GM12875 (cell line): ENCODE data around the gene CTSZ.

ENCODE experiments used
- H3K4me3 ChIP-seq: one replicate; pipeline ENCODE4 v1.5.1; 2011; ENCODE audit warnings: low read depth, low read length, control low read depth
- TF ChIP-seq, protein P1 (sequence below): IDR thresholded peaks from 2 replicates; pipeline ENCODE4 v1.5.1; 2011; ENCODE audit warnings: low read depth, mild to moderate bottlenecking, control low read depth, inconsistent platforms, low read length, moderate library complexity, borderline replicate concordance; ENCODE audit not compliant: insufficient read depth

CTSZ gene

DNA sequence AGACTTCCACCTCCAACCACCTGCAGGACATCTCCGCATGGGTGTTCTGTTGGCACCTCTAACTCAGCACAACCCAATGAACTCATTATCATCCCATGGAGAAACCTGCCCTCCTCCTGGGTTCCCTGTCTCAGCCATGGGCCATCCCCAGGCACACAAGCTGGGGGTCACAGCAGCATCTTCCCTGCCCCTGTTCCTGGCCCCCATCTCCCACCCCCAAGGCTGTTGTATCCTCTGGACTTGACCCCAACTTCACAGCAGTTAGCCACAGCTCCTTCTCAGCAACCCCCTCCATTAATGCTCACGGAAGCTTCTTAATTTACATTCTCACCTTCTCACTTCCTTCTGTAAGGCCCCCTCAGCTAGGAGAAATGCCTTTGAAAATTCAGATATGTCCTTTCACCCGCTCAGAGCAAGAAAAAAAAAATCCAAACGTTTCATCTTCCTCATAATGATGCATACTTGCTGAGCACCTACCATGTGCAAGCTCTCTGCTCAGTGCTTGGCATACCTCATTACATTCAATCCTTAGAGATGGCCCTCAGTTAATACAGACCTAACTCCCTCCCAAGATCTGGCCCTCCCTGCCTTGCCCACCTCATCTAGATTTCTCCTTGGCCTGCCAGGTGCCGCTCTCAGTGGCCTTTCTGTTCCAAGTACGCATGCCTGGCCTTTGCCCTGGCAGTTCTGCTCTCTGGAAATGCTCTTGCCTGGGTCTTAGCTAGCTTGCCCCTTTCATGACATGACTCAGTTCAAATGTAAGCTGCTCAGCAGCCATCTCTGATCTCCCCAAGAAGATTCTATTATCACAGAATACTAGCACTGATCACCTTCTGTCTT lies 28.5 kb downstream of the CTSZ start:
- H3K4me3 ChIP-seq: no peak overlapping the region
- TF ChIP-seq, protein P1, sequence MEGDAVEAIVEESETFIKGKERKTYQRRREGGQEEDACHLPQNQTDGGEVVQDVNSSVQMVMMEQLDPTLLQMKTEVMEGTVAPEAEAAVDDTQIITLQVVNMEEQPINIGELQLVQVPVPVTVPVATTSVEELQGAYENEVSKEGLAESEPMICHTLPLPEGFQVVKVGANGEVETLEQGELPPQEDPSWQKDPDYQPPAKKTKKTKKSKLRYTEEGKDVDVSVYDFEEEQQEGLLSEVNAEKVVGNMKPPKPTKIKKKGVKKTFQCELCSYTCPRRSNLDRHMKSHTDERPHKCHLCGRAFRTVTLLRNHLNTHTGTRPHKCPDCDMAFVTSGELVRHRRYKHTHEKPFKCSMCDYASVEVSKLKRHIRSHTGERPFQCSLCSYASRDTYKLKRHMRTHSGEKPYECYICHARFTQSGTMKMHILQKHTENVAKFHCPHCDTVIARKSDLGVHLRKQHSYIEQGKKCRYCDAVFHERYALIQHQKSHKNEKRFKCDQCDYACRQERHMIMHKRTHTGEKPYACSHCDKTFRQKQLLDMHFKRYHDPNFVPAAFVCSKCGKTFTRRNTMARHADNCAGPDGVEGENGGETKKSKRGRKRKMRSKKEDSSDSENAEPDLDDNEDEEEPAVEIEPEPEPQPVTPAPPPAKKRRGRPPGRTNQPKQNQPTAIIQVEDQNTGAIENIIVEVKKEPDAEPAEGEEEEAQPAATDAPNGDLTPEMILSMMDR: no peak

- TF ChIP-seq, protein P1: no peak
- H3K4me3 ChIP-seq: no peak overlapping the region
Measured at GRCh38 chr20:58976061-58976730, 30.9 kb downstream of the CTSZ start.

- H3K4me3 ChIP-seq: no peak overlapping the region
- TF ChIP-seq, protein P1: no peak
Measured at GRCh38 chr20:58975353-58975752, 31.7 kb downstream of the CTSZ start.

GRCh38 chr20:58973866-58974265 lies 33.2 kb downstream of the CTSZ start:
- no peak overlapping the region for H3K4me3 ChIP-seq
- TF ChIP-seq, protein P1: no peak

DNA sequence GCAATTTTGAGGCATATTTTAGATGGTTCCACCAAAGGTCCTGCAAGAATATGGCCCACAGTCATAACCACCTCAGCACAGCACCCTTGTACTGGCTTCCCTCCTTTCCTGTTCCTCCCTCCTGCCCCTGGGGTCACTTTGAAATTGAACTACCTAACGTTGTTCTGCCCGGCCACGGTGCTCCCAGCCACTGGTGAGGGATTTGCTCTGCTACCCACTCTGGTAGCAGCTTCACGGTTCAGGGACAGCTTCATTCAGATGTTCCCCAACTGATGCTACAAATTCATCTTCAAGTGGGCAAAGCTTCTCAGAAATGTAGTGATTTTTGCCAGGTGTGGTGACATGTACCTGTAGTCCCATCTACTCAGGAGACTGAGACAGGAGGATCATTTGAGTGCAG lies 33.9 kb downstream of the CTSZ start:
- TF ChIP-seq, protein P1: no peak
- no peak overlapping the region for H3K4me3 ChIP-seq

- no peak overlapping the region for H3K4me3 ChIP-seq
- TF ChIP-seq, protein P1: no peak
Measured at GRCh38 chr20:58971429-58971828, 35.6 kb downstream of the CTSZ start.

DNA sequence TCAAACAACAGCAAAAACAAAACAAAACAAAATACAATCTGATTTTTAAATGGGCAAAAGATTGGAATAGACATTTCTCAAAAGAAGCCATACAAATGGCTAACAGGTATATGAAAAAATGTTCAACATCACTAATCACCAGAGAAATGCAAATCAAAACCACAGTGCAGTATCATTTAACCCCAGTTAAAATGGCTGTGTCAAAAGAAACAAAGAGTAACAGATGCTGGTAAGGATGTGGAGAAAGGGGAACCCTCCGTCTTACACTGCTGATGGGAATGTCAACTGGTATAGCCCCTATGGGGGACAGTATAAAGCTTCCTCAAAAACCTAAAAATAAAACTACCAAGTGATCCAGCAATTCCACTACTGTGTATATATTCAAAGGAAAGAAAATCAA lies 36.9 kb downstream of the CTSZ start:
- H3K4me3 ChIP-seq: no peak overlapping the region
- TF ChIP-seq, protein P1: no peak
